DOHH2 (cell line): ENCODE results near the gene CASP7.

Experiments used
- H3F3A ChIP-seq: fragments of 200-600 bp; sonication (generic), shearing (Covaris generic); 2 replicates; pipeline ENCODE4 v1.6.0; 2016; ENCODE audit warnings: antibody characterized with exemption, mild to moderate bottlenecking; ENCODE audit not compliant: control insufficient read depth, insufficient read depth
- H3K27ac ChIP-seq: fragments of 200-600 bp; sonication (generic); 2 replicates; pipeline ENCODE4 v1.5.1; 2014; ENCODE audit warnings: low read depth, mild to moderate bottlenecking, low read length, moderate library complexity
- H3K27me3 ChIP-seq: fragments of 200-600 bp; sonication (generic); 2 replicates; pipeline ENCODE4 v1.6.1; 2014; ENCODE audit warnings: mild to moderate bottlenecking, low read length, mixed read lengths; ENCODE audit not compliant: control insufficient read depth
- H3K36me3 ChIP-seq: fragments of 200-600 bp; sonication (generic); 2 replicates; pipeline ENCODE4 v1.6.1; 2014; ENCODE audit warnings: mild to moderate bottlenecking, low read length, moderate library complexity, mixed read lengths; ENCODE audit not compliant: control insufficient read depth
- H3K4me1 ChIP-seq: fragments of 200-600 bp; sonication (generic); 2 replicates; pipeline ENCODE4 v1.6.1; 2014; ENCODE audit warnings: mild to moderate bottlenecking, low read length, mixed read lengths; ENCODE audit not compliant: control insufficient read depth
- H3K4me2 ChIP-seq: fragments of 200-600 bp; sonication (generic); 2 replicates; pipeline ENCODE4 v1.6.0; 2014; ENCODE audit warnings: mild to moderate bottlenecking, low read length, moderate library complexity
- H3K4me3 ChIP-seq: fragments of 200-600 bp; sonication (generic); 2 replicates; pipeline ENCODE4 v1.5.1; 2014; ENCODE audit warnings: mild to moderate bottlenecking, low read length, mixed read lengths
- H3K79me2 ChIP-seq: fragments of 200-600 bp; sonication (generic); 2 replicates; pipeline ENCODE4 v1.6.1; 2014; ENCODE audit warnings: mild to moderate bottlenecking, low read length, mixed read lengths; ENCODE audit not compliant: control insufficient read depth
- H3K9me2 ChIP-seq: fragments of 200-600 bp; sonication (generic); replicated peaks from 2 replicates; pipeline ENCODE4 v1.6.1; 2014; ENCODE audit warnings: mild to moderate bottlenecking, low read length, mixed read lengths; ENCODE audit not compliant: control insufficient read depth
- H3K9me3 ChIP-seq: fragments of 200-600 bp; sonication (generic); 2 replicates; pipeline ENCODE4 v1.6.1; 2014; ENCODE audit warnings: antibody characterized with exemption, low read length, mixed read lengths; ENCODE audit not compliant: control insufficient read depth, insufficient read depth
- H4K20me1 ChIP-seq: fragments of 200-600 bp; sonication (generic); 2 replicates; pipeline ENCODE4 v1.6.0; 2014; ENCODE audit warnings: low read depth, mild to moderate bottlenecking, antibody characterized with exemption, low read length, moderate library complexity; ENCODE audit not compliant: control insufficient read depth, insufficient read depth
- EZH2phosphoT487 ChIP-seq: fragments of 200-600 bp; sonication (generic); IDR thresholded peaks from 2 replicates; pipeline ENCODE4 v1.6.1; 2017; ENCODE audit warnings: borderline replicate concordance, mild to moderate bottlenecking, antibody characterized with exemption, low read length, moderate library complexity, mixed read lengths
- TF ChIP-seq, protein P1 (sequence below): fragments of 200-600 bp; sonication (generic); IDR thresholded peaks from one replicate; pipeline ENCODE4 v1.5.1; 2014; ENCODE audit warnings: antibody characterized with exemption, mild to moderate bottlenecking, low read depth, low read length; ENCODE audit not compliant: poor library complexity, severe bottlenecking

CASP7 gene

DNA sequence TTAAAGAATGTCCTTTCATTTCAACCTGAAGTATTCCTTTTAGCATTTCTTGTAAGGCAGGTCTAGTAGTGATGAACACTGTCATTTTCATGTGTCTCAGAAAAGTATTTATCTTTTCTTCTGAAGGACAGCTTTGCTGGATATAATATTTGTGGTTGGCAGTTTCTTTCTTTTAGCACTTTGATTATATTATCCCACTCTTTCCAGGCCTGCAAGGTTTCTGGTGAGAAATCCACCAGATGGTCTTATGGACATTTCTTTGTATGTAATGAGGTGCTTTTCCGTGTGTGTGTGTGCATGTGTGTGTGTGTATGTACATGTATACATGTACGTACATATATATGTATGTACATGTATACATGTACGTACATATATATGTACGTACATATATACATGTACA, 7.3 kb downstream of the CASP7 start:
- Histone ChIP-seq H3K9me3 (peaks cover 7% of the 10 kb centered on the region; the same call in 1 of the 2 replicates), H3F3A (no peaks in the 10 kb centered on the region), H3K27me3 (no peaks in the 10 kb centered on the region), H3K4me1 (peaks cover 6% of the 10 kb centered on the region), H3K27ac (no peak overlapping the region), H3K79me2 (no peaks in the 10 kb centered on the region; the same call in none of the 2 replicates), H4K20me1 (no peaks in the 10 kb centered on the region), H3K4me2 (no peak overlapping the region), H3K4me3 (no peak overlapping the region), H3K9me2 (no peaks in the 10 kb centered on the region), H3K36me3 (no peaks in the 10 kb centered on the region)
- no peak for TF ChIP-seq EZH2phosphoT487
- TF ChIP-seq, protein P1, sequence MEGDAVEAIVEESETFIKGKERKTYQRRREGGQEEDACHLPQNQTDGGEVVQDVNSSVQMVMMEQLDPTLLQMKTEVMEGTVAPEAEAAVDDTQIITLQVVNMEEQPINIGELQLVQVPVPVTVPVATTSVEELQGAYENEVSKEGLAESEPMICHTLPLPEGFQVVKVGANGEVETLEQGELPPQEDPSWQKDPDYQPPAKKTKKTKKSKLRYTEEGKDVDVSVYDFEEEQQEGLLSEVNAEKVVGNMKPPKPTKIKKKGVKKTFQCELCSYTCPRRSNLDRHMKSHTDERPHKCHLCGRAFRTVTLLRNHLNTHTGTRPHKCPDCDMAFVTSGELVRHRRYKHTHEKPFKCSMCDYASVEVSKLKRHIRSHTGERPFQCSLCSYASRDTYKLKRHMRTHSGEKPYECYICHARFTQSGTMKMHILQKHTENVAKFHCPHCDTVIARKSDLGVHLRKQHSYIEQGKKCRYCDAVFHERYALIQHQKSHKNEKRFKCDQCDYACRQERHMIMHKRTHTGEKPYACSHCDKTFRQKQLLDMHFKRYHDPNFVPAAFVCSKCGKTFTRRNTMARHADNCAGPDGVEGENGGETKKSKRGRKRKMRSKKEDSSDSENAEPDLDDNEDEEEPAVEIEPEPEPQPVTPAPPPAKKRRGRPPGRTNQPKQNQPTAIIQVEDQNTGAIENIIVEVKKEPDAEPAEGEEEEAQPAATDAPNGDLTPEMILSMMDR: no peak

DNA sequence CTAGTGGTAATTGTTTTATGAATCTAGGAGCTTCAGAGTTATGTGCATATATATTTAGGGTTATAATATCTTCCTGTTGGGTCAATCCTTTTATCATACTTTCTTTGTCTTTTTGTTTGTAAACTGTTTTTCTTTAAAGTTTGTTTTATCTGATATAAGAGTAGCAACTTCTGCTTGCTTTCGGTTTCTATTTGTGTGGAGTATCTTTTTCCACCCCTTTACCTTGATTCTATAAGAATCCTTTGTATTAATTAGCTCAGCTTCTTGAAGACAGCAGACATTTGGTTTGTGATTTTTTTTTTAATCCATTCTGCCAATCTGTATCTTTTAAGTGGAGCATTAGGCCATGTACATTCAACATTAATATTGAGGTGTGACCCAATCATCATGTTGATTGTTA, 9.3 kb downstream of the CASP7 start:
- H3K4me1 ChIP-seq: no peaks in the 10 kb centered on the region
- H3F3A ChIP-seq: no peaks in the 10 kb centered on the region
- no peak overlapping the region for H3K4me3 ChIP-seq
- no peak overlapping the region for H3K4me2 ChIP-seq
- H3K36me3 ChIP-seq: no peaks in the 10 kb centered on the region; the same call in 1 of the 2 replicates
- no peaks in the 10 kb centered on the region for H4K20me1 ChIP-seq
- H3K9me3 ChIP-seq: peaks cover 14% of the 10 kb centered on the region; the same call in 1 of the 2 replicates
- TF ChIP-seq EZH2phosphoT487: no peak
- H3K79me2 ChIP-seq: no peaks in the 10 kb centered on the region; the same call in none of the 2 replicates
- no peaks in the 10 kb centered on the region for H3K9me2 ChIP-seq
- H3K27ac ChIP-seq: no peak overlapping the region
- no peaks in the 10 kb centered on the region for H3K27me3 ChIP-seq

DNA sequence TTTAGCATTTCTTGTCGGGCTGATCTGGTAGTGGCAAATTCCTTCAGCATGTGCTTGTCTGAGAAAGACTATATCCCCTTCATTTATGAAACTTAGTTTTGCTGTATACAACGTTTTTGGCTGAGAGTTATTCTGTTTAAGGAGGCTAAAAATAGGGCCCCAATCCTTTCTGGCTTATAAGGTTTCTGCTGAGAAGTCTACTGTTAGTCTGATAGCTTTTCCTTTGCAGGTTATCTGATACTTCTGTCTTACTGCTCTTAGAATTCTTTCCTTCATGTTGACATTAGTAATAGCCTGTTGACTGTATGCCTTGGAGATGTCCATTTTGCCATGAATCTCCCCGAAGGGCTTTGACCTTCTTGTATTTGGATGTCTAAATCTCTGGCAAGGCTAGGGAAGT, 9.9 kb downstream of the CASP7 start:
- Histone ChIP-seq H3K79me2 (no peaks in the 10 kb centered on the region; the same call in none of the 2 replicates), H3K36me3 (no peaks in the 10 kb centered on the region; the same call in 1 of the 2 replicates), H3F3A (no peaks in the 10 kb centered on the region), H3K27ac (no peak overlapping the region), H3K27me3 (no peaks in the 10 kb centered on the region), H3K4me1 (no peaks in the 10 kb centered on the region), H3K9me3 (peaks cover 17% of the 10 kb centered on the region; the same call in 1 of the 2 replicates), H3K4me2 (no peak overlapping the region), H4K20me1 (no peaks in the 10 kb centered on the region), H3K4me3 (no peak overlapping the region), H3K9me2 (no peaks in the 10 kb centered on the region)
- TF ChIP-seq, protein P1: no peak
- TF ChIP-seq EZH2phosphoT487: no peak

DNA sequence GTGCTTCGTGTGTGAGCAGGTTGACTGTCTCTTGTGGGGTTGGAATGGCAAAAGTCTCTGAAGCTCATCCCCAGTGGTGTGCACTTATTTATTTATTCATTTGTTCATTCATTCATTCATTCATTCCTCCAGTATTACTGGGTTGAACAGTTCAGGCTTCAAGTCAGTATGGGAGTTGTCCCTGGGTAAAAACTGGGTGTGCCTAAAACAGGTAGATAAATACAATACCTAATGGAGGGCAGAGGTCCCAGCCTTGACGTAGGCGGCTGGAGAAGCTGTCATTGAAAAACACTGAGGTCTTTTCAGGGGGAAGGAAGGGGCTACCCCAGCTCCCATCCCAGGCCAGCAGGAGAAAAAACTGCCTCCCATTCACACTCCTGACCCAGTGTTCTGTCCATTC, 11.0 kb downstream of the CASP7 start:
- TF ChIP-seq, protein P1: no peak
- TF ChIP-seq EZH2phosphoT487: no peak
- no peaks in the 10 kb centered on the region for H3K4me1 ChIP-seq
- no peak overlapping the region for H3K4me2 ChIP-seq
- H3K9me3 ChIP-seq: peaks cover 17% of the 10 kb centered on the region; the same call in 1 of the 2 replicates
- H3F3A ChIP-seq: no peaks in the 10 kb centered on the region
- no peak overlapping the region for H3K27ac ChIP-seq
- H3K36me3 ChIP-seq: no peaks in the 10 kb centered on the region; the same call in 1 of the 2 replicates
- H3K79me2 ChIP-seq: no peaks in the 10 kb centered on the region; the same call in 1 of the 2 replicates
- no peaks in the 10 kb centered on the region for H3K9me2 ChIP-seq
- no peaks in the 10 kb centered on the region for H3K27me3 ChIP-seq
- no peak overlapping the region for H3K4me3 ChIP-seq
- no peaks in the 10 kb centered on the region for H4K20me1 ChIP-seq
